Suprapubic skin (tissue), 3 donors: ENCODE data around the gene SLC22A23.

Experiments
- CTCF ChIP-seq, 2 donors: fragments of 200-600 bp in 1 of 2; fragments of 450-650 bp in 1 of 2; sonication (generic) in 1 of 2; IDR thresholded peaks; one replicate each; pipeline ENCODE4 v1.5.1; 2016 to 2019; ENCODE audit warnings: antibody characterized with exemption in 2 of 2, mild to moderate bottlenecking in 1 of 2, moderate library complexity in 1 of 2
- POLR2A ChIP-seq, 2 donors: fragments of 450-650 bp; IDR thresholded peaks; one replicate each; pipeline ENCODE4 v1.6.1; 2017; ENCODE audit warnings: antibody characterized with exemption in 2 of 2, mild to moderate bottlenecking in 2 of 2, moderate library complexity in 2 of 2

GRCh38 chr6:3253597-3253961 lies 203.3 kb downstream of the SLC22A23 start:
- TF ChIP-seq CTCF (IDR thresholded peaks at IDR 0.05) (no peak), POLR2A (IDR thresholded peaks at IDR 0.05) (no peak)
